ENCODE measurements around the gene ZNF320.
"Not testable (repeated sequence)": the region's sequence is repeated elsewhere in the genome, so short reads cannot be mapped to it uniquely, and the experiment has no call there.

ZNF320 gene

DNA sequence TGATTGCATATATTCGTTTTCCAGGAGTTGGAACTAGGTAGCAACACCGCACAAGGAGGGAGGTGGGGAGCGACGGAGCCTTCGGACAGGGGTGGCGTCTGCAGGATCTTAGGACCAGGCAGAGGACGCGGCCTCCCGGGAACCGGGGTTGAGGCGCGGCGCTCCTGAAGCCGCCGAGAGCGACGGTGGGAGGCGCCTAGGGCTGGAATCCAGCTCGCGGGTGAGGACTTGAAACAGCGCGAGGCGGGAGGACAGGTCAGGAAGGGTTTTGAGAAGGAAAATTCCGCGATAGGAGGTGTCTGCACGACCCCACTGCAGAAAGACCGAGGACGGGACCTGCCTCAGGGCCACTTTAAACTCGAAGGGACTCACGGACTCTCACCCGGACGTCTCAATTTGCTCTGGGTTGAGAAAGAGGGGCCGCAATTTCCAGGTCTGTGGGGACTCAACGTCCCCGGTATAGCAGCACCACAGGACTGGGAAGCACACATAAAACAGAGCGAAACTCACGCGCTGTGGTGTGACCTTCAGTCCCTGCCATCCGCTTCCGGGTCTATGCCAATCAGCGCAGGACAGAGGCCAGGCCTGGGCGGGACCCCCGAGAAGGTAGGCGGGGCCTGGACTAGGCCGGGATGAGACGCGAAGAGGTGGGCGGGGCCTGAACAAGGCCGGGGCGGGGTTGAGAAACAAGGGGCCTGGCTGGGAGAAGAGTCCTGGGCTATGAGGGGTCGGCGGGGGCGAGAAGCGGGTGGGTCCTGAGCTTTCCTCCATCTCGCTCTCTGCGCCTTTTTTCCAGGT is at the start of gene ZNF320:
ZNF320 (minus strand) TSS at position 498 of the 798 bp plus-strand sequence. CDS start 7,380 bp downstream, outside the sequence.
- peak; percentile 54 for DNase-seq

DNA sequence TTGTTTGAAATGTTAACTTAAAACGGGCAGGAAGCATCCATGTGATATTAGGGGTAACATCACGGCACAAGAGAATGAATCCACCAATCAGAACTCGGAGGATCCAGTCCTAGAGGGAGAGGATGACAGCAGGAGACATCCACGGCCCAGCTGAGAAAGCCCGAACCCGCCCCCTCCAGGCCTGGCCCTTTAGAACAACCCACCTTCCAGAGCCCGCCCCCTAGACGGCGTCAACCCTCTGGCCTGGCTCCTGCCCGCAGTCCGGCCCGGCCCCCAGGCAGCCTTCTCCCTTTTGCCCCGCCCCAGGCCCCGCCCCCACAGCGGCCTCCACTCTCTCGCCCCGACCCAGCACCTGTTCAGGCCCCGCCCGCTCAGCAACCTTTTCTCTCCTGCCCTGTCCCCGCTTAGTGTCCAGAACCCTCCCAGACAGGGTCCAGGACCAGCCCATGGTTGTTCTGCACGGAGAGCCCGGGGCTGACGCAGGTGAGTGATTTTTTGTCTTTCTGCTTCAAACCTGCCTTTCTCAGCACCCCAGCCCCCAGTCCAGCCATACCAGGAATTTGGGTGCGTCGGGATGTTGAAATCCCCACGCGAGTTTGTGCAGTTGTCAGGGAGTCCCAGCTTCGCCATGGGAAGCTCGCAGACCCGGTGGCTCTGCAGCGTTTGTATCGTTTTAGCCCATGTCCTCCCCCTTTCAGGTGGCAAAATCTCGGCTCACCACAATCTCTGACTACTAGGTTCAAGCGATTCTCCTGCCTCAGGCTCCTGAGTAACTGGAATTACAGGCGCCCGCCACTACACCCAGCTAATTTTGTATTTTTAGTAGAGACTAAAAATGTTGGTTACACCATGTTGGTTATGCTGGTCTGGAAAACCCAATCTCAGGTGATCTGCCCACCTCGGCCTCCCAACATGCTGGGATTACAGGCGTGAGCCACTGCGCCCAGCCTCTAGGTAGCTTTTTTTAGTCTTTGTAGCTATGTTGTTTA is 49.2 kb upstream of the ZNF320 start:
- no peak for DNase-seq

DNA sequence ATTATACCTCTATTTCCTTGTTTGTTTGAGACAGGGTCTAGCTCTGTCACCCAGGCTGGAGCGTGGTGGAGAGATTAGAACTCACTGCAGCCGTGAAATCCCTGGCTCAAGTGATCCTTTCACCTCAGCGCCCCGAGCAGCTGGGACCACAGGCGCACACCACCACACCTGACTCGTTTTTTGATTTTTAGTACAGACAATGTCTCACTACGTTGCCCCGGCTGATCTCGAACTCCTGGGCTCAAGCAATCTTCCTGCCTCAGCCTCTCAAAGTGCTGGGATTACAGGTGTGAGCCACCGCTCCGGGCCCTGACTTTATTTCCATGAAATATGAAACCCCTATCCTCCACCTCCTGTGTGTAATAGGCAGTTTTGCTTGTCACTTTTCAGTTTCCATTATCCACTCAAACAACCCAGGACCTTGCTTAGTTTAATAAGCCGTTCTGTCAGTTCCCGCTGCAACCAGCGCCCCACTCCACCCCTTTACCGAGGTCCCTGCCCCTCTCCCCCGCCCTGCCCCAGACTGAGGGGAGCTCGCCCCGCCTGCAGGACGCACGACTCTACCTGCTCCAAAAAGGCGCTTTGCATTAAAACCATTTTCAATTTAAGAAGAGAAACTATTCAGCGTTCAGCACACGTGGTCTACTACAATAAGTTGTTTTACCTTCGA is 48.4 kb upstream of the ZNF320 start:
- DNase-seq = no peak

DNA sequence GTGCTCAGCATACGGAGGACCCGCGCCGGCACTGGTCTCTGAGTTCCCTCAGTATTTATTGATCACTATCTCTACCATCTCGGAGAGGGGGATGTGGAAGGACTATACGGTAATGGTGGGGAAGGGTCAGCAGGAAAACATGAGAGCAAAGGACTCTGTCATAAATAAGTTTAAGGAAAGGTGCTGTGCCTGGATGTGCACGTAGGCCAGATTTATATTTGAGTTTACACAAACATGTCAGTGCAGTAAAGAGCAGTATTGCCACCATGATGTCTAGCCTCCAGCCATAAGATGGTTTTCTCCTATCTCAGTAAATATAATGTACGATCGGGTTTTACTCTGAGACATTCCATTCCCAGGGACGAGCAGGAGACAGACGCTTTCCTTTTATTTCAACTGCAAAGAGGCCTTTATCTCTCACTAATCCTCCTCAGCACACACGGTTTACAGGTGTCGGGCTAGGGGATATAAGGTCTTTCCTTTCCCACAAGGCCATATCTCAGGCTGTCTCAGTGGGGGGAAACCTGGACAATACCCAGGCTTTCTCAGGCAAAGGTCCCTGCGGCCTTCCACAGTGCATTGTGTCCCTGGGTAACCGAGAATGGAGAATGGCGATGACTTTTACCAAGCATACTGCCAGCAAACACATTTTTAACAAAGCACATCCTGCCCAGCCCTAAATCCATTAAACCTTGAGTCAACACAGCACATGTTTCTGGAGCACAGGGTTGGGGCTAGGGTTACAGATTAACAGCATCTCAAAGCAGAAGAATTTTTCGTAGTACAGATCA is 47.5 kb upstream of the ZNF320 start:
- DNase-seq = not testable (repeated sequence)

DNA sequence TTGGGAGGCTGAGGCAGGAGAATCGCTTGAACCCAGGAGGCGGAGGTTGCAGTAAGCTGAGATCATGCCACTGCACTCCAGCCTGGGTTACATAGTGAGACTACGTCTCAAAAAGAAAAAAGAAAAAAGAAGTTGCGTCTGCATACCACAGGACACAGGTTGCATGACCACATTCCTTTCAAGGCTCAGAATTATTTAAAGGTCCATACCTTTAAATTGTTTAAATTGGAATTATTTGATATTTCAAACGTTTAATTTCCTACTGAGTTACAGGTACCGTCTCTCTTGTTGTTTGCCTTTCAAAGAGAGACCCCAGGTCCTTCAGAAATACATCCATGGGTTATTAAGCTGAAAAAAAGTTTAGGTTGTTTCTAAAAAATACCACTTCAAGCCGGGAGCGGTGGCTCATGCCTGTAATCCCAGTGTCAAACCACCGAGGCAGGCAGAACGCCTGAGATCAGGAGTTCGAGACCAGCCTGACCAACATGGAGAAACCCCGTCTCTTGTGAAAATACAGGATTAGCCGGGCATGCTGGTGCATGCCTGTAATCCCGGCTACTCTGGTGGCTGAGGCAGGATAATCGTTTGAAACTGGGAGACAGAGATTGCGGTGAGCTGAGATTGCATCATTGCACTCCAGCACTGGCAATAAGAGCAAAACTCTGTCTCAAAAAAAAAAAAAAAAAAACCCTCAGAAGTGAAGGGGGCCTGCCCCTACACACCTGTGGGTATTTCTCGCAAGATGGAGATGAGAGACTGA is 46.6 kb upstream of the ZNF320 start:
- DNase-seq = no peak

DNA sequence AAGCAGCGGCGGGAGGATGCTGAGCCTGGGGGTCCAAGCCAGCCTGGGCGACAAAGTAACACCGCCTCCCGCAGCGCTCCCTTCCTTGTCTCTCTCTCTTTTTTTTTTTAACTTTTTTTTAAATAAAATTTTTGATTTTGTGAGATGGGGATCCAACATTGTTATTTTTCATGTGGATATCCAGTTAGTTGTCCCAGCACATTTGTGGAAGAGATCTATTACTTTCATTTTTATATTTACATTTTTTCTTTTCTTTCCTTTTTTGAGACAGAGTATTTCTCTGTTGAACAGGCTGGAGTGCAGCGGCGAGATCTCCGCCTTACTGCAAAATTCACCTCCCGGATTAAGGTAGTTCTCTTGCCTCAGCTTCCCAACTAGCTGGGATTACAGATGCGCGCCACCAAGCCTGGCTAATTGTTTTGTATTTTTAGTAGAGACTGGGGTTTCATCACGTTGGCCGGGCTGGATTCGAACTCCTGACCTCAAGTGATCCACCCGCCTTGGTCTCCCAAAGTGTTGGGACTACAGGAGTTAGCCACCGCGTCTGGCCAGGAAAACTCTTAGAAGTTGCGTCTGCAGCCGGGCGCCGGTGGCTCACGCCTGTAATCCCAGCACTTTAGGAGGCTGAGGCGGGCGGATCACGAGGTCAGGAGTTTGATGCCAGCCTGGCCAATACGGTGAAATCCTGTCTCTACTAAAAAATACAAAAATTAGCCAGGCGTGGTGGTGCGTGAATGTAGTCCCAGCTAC is 45.9 kb upstream of the ZNF320 start:
- DNase-seq = no peak

DNA sequence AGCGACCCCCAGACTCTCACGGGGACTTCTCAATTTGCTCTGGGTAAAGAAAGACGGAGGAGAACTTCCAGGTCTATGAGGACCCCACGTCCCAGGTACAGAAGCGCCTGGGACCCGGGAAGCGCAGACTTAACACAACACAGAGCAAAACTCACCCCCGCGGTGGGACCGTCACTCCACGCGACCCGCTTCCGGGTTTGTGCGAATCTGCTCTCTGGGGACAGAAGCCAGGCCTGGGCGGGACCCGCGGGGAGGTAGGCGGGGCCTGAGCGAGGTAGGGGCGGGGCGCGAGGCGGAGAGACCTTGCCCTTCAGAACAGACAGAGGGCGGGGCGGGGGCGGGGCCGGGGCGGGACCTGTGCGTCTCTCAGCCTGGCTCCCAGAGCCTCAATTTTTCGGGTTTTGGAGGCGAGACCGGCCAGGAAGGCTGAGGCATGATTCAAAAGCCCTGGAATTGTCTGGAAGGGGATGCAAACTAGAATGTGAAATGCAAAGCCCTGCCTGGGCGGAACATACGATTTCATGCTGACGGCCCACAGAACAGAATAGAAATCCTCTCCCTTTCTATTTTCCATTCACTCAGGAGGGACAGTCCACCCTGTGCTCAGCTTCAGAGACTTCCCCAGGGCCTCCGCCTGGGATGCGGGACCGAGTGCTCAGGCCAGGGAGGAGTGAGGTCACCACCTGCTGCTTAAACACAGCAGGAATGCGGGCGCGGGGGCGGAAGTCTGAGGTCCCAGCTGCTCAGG is 45.1 kb upstream of the ZNF320 start:
- peak; percentile 93 for DNase-seq

DNA sequence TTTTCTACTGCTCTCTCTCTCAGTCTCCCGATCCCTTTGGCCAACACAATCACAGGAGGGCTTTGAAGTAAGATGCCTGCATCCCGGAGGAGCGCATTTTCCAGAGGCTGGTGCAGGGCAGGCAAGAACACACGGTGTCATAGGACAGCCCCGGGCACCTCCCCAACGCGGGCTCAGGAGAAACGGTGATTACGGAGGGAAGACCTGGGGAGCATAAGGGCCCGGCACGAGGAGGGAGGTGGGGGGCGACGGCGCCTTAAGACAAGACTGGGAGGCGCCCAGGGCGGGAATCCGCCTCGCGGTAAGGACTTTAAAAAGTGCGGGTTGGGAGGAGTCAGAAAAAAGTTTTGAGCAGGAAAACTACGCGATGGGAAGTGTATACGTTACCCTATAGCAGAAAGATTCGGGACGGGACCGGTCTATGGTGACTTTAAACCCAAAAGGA is 44.5 kb upstream of the ZNF320 start:
- DNase-seq = peak; percentile 42

DNA sequence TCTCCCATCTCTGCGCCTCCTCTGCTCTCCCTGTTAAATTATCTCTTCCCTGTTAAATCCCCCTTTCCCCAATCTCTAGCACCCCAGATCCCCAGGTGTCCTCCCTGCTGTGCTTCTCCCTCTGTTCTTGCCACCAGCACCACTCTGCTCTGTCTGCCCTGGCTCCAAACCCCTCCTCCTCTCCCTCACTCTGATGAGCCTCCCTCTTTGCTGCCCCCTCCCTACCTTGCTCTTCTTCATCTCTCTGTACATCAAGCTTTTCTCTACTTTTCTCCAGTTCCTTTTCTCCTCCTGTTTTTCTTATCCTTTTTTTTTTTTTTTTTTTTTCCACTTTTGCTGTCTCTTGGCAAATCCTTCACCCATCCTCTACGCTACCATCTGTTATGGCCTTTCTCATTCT is 44.1 kb upstream of the ZNF320 start:
- not testable (repeated sequence) for DNase-seq

DNA sequence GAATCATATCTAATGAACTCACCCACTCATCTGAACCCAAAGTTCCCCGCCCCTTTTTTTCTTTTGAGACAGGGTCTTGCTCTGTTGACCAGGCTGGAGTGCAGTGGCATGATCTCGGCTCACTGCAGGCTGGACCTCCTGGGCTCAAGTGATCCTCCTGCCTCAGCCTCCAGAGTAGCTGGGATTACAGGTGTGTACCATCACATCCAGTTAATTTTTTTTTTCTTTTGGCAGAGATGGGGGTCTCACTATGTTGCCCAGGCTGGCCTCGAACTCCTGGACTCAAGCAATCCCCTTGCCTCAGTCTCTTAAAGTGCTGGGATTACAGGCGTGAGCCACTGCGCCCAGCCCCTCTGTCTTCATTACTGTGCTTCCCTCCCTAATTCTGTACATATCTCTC is 43.5 kb upstream of the ZNF320 start:
- DNase-seq = not testable (repeated sequence)

DNA sequence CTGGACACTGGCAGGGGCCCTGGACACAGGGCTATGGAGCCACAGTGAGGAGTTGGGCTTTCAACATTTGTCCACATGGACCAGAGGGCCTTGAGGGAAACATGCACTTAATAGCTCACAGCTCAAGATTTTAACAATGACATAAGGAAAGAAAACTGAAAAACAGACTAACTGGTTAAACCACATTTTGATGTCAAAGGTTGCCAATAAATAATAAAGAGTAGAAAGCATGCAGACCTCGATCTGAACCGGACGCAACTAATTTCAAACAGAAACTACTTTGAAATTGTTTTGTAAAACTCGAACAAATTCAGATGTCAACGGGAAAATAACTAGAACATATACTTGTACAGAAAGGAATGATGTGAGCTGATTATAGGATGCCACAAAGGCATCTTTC is 41.3 kb upstream of the ZNF320 start:
- DNase-seq = no peak

DNA sequence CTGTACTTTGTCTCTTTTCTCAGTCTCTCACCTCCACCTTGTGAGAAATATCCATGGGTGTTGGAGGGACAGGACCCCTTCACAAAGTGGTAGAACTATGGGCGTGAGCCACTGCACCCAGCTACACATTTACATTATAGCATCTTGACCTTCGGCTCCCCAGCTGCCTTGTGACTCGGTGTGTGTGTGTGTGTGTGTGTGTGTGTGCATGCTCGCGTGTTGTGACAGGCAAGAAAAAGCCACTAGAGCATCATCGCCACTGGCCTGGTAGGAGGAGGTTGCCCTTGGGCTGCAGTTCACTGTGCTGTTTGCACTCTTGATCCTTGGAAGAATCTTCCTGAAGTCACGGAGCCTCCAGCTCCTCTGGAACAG is 39.5 kb upstream of the ZNF320 start:
- DNase-seq = peak; percentile 47

DNA sequence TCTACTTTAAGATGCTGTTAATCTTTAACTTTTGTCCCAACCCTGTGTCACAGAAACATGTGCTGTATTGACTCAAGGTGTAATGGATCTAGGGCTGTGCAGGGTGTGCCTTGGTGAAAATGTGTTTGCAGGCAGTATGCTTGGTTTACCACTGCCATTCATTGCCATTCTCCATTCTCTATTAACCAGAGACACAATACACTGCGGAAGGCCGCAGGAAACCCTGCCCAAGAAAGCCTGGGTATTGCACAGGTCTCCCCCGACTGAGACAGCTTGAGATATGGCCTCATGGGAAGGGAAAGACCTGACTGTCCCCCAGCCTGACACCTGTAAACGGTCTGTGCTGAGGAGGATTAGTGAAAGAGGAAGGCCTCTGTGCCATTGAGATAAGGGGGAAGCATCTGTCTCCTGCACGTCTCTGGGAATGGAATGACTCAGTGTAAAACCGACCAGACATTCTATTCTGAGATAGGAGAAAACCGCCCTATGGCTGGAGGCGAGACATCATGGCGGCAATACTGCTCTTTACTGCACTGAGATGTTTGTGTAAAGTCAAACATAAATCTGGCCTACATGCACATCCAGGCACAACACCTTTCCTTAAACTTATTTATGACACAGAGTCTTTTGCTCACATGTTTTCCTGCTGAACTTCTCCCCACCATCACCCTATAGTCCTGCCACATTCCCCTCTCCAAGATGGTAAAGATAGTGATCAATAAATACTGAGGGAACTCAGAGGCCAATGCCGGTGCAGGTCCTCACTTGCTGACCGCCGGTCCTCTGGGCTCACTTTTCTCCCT is 38.9 kb upstream of the ZNF320 start:
- peak; percentile 98 for DNase-seq

DNA sequence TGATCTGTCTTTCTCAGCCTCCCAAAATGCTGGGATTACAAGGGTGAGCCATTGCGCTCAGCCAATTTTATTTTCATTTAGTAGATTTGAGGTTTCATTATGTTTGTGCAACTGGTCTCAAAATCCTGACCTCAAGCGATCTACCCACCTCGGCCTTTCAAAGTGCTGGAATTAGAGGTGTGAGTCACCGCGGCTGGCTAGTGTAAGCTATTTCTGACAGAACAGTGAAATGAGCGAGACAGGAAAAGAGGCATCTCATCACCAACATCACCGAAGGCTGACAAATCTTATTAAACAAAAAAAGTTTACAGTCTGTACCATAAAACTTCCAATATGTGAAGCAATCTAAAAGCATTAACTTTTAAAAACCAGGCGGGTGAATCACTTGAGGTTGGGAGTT is 38.0 kb upstream of the ZNF320 start:
- peak; percentile 98 for DNase-seq

DNA sequence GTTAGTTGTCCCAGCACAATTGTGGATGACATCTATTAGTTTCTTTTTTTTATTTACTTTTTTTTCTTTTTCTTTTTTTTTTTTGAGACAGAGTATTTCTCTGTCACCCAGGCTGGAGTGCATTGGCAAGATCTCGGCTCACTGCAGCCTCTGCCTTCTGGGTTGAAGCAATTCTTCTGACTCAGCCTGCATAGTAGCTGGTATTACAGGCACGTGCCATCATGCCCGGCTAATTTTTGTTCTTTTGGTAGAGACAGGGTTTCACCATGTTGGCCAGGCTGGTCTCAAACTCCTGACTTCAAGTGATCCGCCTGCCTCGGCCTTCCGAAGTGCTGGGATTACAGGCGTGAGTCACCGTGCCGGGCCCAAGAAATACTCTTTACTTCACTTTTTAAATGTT is 27.2 kb upstream of the ZNF320 start:
- peak; percentile 50 for DNase-seq

DNA sequence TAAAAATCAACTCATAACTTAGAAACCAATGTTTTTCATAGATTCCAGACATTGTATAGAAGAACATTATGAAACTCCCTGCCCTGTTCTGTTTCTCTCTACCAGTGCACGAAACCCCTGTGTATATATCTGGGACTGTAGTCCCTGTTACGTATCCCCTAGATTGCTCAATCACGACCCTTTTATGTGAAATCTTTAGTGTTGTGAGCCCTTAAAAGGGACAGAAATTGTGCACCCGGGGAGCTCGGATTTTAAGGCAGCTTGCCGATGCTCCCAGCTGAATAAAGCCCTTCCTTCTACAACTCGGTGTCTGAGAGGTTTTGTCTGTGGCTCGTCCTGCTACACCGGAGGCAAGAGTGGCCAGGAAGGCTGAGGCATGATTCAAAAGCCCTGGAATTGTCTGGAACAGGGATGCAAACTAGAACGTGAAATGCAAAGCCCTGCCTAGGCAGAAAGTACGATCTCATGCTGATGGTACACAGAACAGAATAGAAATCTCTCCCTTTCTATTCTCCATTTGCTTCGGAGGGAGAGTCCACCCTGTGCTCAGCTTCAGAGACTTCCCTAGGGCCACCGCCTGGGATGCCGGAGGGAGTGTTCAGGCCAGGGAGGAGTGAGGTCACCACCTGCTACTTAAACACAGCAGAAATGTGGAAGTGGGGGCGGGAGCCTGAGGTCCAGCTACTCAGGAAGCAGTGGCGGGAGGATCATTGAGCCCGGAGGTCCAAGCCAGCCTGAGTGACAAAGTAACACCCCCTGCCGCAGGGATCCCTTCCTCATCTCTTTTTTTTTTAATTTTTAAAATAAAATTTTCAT is 26.6 kb upstream of the ZNF320 start:
- peak; percentile 95 for DNase-seq

DNA sequence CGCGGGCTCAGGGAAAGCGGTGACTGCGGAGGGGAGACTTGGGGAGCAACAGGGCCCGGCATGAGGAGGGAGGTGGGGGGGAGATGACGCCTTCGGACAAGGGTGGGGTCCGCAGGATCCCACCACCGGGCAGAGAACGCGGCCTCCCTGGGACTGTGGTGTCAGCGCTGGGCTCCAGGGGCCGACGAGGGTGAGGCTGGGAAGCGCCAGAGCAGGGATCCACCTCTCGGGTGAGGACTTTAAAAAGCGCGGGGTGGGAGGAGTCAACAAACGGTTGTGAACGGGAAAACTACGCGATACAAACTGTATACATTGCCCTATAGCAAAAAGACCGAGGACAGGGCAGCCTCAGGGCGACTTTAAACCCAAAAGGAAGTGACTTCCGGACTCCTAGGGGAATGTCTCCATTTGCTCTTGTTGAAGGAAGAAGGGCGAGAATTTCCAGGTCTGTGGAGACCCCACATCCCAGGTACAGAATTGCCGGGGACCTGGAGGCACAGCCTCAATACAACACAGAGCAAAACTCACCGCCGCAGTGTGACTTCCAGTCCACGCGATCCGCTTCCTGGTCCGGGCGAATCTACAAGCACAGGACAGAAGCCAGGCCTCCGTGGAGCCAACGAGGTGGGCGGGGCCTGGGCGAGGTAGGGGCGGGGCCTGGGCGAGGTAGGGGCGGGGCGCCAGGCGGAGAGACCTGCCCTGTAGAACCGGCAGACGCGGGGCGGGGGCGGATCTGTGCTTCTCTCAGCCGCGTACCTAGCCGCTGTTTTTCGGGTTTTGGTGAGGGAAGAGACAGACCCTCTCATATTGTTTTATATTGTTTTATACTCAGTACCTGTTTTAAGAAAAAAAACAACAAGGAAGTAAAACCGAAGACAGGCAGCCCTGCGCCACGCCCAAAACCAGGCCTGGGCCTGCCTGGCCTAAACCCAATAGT is 25.7 kb upstream of the ZNF320 start, which contains the start of gene ZNF888:
ZNF888 (minus strand) TSS at position 588 of the 937 bp plus-strand sequence. CDS start 5,555 bp downstream, outside the sequence.
- peak; percentile 85 for DNase-seq

All from MV-4-11 (cell line).